HS-27A (cell line): ENCODE measurements around the gene ERCC2.

Experiments used
- DNase-seq: peaks from one replicate; pipeline ENCODE4 v3.0.0-alpha.2; 2012; ENCODE audit warnings: low read depth, missing footprints

ERCC2 gene

DNA sequence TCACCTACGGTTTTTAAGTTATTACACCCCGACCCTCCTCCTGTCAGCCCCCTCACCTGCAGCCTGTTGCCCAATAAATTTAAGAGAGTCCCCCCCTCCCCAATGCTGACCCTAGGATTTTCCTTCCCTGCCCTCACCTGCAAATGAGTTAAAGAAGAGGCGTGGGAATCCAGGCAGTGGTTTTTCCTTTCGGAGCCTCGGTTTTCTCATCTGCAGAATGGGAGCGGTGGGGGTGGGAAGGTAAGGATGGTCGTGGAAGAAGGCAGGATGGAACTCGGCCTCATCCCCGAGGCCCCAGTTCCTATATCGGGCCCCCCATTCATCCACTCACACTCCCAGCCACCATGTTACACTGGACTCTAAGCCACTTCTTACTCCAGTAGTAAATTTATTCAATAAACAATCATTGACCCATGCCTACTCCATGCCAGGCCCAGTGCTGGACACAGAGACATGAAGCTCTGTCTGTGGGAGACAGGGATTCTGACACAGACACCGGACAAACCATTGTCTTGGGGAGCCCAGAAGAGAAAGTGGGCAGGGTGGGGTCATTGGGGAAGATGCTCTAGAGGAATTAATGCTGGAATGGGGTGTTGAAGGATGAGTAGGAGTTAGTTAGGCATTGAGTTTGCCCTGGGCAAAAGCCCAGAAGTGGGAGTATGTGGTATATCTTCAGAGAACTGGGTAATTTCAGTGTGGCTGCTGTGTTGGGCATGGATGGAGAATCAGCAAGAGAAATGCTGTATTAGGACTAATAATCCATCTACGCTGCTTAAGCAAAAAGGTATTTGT lies 66.9 kb downstream of the ERCC2 start:
- no peak for DNase-seq

GRCh38 chr19:45302416-45302815 lies 68.0 kb downstream of the ERCC2 start:
- no peak for DNase-seq
